ENCODE data around the gene TCF12. TPM values are rescaled to one million over a fixed set of nuclear protein-coding genes. Genes with fewer than 3 reads are reported as not detected.
A peak's percentile ranks its signal among the peaks of the same experiment; 100 is the strongest.

Gene TCF12
- 100 TPM for polyA plus RNA-seq (2013, experiment 1 of 2; ENCODE audit: insufficient read length)
- polyA plus RNA-seq (2013, experiment 2 of 2; ENCODE audit: insufficient read length), result 93.0 TPM

DNA sequence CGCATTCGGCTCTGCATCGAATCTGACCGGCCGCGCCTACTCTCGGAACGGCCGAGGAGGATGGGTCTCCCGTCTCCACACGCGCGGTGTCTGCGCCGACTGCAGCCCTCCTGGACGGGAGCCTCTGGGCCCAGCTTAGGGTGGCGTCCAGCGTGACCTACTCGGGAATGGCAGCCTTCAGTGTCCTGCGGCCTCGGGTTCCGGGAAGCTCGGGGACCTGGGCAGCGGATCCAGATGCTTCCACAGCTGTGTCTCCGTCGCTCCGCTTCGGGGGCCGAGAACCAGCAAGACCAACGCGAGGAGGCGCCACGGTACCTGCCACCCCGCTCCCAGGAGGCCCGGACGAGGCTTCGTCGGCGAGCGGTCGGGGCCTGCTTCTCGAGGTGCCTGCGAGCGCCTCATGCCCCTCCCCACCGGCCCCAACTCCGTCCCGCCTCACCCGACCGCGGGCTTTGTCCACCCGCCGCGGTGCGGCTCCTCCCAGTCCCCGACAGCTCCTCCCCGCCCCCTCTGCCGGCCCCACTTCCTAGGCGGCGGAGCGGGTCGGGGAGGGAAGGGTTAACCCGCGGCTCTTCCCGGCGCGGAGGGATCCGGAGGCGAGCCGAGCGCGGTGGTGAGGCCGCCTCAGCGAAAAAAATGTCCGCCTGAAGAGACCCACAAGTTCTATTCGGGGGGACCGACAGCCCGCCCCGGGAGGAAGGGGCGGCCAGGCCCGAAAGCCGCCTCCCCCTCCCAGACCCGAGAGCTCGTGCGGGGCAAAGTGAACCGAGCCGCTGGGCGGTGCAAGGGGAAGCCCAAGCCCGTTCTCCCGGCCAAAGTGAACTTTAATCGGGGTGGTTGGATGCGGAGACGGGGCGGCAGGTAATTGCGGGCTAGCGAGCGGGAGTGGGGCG is at the start of gene TCF12:
TSS of gene TCF12 (plus strand) at position 599 of the 893 bp plus-strand sequence. CDS start 1,270 bp downstream, outside the sequence.
- peak; percentile 99 for DNase-seq

DNA sequence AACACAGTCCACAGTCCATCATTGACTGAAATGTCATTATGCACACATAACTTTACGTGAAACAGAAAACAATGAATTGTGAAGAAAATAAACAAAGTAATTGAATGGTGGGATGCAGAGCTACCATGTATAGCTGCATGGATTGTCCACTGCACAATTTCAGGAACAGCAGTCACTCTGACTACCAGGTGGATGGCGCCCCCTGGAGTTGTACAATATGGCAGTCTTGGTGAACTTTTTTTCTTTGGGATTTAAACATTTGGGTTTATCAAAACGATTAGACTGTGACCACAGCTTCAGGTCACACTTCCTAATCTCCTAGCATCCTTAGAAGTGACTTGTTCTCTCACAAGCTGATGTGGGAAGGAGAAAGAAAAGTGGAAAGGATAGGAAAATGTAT is 48.9 kb upstream of the TCF12 start:
- peak; percentile 28 for DNase-seq

DNA sequence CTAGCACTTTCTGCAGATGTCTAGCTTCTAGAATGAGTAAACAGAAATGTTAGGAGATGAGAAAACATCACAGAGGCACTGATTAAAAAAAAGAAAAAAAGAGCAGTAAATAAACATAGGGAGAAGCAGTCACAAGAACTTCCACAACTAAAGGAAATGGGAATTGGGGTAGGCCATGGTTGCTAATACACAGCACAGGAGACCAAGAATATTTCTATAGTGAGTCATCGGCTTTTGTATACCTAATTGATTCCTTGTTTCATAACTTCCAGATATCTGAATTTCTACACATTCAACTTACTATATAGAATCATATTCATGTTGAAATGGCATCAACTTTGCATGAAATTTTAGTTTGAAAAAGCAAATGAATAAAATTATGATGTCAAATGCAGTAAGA is 47.3 kb upstream of the TCF12 start:
- peak; percentile 87 for DNase-seq

- no peak for DNase-seq
Measured at GRCh38 chr15:56871867-56872266, 46.6 kb upstream of the TCF12 start.

DNA sequence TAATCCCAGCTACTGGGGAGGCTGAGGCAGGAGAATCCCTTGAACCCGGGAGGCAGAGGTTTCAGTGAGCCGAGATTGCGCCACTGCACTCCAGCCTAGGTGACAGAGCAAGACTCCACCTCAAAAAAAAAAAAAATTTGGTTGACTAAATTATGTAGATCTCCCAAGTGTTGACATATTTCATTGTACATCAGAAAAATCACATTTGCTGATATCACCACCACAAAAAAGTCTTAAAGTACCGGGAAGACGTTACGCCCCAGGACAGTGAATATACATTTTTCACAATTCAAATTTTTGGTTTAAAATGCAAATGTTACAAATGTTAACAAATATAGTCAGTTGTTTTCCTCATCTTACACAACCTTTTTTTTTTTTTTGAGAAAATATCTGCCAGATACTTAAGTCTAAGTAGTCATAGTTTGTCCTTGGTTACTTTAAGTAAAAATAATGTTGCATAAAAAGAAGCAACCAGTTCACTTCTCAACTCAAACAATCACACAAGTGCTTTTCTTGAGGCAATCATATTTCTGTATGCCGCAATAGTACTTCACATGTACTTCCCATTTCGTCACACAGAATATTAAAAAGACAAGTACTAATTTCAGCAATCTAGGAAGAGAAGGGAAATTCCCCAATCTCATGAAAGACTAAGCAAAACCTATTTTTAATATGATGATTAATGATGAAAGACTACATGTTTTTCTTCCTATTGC is 41.0 kb upstream of the TCF12 start:
- DNase-seq, result no peak

DNA sequence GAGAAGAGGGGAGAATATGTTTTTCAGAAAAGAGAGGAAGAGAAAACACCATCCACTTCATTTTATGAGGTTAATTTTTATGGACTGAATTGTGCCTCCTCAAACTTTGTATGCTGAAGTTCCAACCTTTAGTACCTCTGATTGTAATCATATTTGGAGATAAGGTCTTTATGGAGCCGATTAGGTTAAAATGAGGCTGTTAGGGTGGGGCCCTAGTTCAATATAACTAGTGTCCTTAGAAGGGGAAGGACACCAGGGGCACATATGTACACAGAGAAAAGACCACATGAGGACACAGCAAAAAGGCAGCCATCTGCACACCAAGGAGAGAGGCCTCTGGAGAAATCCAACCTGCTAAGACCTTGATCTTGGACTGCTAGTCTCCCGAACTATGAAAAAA is 38.9 kb upstream of the TCF12 start:
- DNase-seq, result no peak

DNA sequence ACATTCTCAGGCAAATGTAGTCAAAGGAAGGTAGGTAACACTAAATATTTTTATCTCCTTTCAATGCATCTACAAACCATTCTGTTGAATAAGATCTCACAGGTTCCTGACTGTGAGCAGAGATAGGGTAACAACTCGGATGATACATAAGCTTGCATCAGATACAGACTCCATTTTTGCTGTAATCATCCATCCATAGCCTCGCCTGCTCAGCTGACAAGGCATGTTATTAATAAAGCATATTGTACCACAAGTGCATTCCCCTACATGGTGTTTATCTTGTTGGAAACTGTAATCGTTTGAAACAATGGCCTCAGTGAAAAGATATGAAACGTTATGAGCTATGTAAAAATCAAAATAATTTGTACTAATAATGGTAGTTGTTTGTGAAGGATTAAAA is 35.4 kb upstream of the TCF12 start:
- no peak for DNase-seq

DNA sequence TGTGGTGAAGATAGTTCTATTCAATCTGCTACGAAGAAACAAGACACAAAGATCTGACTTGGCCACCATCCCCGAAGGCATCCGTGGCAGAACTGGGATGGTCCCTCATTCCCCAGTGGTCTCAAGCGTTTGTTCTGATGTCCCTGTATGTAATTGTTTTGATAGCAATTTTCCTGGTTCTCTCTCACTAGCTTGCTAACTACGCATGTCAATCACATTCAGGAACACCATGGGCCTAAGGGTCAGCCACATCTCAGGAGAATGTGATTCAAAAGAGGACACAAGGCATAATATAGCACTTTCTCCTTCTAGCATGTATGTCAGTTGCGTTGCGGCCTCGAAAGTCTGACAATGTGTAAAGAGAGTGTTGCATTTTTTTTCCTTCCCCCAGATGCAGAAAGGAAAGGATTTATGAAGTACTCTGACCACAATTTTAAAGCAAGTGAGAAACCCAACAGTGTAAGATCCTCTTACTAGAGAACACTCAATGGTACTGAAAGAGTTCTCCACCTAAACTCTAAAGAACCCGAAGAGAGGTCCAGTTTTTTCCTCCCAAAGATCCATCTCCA is 32.0 kb upstream of the TCF12 start:
- peak; percentile 31 for DNase-seq

DNA sequence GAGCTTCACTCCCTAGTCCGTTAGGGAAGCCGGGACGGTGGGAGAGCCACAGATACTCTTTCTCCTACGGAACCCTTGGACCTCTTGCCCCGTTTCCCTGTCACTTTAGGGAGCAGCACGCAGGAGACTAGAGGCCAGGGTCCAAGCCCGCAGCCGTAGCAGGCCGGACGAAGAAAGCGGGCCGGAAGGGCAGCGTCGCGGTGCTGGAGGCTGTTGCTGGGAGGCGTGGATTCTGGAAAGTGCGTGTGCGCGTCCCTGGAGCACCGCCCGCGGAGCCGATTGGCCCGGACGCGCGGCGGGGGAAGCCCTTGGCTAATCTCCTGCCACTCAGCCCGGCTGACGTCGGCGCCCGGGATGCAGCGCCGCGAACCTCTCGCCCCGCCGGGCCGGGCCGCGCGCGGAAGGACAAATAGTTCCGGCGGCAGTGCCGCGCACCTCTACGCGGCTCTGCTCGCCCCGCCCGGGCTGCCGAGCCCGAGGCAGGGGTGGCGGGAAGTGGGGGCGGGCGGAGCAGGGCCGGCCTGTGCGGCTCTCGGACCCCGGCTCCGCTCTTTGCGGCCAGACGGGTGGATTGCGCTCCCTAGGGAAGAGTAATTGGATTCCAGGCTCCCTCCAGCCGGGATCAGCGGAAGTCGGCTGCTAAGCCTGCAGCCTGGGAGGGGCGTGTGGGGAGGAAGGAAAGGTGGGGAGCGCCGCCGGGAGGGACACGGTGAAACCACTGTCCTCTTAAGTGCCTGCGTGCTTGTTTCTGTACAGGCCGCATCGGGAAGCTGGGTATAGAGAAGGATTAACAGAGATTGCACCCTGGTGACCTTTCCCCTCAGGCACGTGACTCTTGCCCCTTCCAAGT is 31.3 kb upstream of the TCF12 start:
- DNase-seq, result peak; percentile 98

- DNase-seq, result no peak
Measured at GRCh38 chr15:56887782-56888438, 30.5 kb upstream of the TCF12 start.

GRCh38 chr15:56890038-56890437 is 28.4 kb upstream of the TCF12 start:
- DNase-seq, result no peak

- no peak for DNase-seq
Measured at GRCh38 chr15:56891852-56892440, 26.5 kb upstream of the TCF12 start.

GRCh38 chr15:56892659-56893363 is 25.6 kb upstream of the TCF12 start:
- DNase-seq, result no peak

DNA sequence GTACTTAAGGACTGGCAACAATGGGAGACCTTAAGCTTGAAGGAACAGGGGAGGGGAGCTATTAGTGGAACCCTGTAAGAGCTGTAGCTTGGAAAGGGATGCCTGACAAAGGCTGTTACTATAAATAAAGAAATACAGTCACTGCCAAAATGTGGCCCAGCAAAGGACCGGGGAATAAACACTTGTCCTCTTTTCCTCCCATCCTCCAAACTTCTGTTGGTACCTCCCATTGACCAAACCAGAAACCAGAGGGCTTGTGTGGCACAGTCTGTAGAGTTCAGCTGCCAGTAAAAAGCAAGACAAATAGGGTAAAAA is 25.1 kb upstream of the TCF12 start:
- no peak for DNase-seq

- DNase-seq, result no peak
Measured at GRCh38 chr15:56894601-56895000, 23.8 kb upstream of the TCF12 start.

DNA sequence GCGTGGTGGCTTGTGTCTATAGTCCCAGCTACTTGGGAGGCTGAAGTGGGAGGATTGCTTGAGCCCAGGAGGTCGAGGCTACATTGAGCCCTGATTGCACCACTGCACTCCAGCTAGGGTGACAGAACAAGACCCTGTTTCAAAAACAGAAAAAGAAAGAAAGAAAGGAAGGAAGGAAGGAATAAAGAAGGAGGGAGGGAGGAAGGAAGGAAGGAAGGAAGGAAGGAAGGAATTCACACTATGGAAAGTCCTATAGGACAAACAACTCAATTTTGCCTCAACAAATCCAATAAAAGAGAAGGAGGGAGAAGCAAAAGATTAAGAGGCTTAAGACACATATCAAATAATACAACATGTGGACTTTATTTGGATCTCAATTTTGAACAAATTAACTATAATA is 16.5 kb upstream of the TCF12 start:
- no peak for DNase-seq

- no peak for DNase-seq
Measured at GRCh38 chr15:56906766-56907165, 11.7 kb upstream of the TCF12 start.

DNA sequence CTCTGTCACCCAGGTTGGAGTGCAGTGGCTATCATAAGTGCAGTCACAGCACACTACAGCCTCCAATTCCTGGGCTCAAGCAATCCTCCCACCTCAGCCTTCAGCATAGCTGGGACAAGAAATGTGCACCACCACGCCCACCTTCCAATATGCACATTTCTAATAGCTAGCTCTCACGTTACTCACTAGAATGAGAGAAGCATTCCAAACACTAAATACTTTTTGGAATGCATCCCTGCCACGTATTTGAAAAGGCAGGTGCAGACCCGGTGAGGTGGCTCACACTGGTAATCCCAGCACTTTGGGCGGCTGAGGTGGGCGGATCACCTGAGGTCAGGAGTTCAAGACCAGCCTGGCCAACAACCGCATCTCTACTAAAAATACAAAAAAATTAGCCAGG is 7.6 kb upstream of the TCF12 start:
- DNase-seq, result no peak

- DNase-seq, result no peak
Measured at GRCh38 chr15:56913241-56913640, 5.2 kb upstream of the TCF12 start.

- DNase-seq, result peak; percentile 31
Measured at GRCh38 chr15:56913670-56914069, 4.8 kb upstream of the TCF12 start.

DNA sequence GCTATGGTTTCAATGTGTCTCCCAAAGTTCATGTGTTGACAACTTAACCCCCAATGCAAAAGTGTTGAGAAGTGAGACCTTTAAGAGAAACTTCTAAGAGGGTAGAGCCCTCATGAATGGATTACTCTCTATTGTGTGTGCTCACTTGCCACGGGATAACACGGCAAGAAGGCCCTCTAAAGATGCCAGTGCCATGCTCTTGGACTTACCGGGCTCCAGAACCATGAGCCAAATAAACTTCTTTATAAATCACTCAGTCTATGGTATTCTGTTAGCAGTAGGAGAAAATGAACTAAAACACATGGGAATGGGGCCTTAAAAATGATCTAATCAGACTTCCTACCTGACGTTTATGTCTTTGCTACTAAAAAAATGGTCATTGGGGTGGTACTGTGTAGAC is 2.6 kb upstream of the TCF12 start:
- DNase-seq, result no peak

All from fibroblast of skin of abdomen (primary cell).